ES-I3 (cell line): ENCODE data around the gene DNMBP.

Source experiments
- H3K36me3 ChIP-seq: 2 replicates; pipeline ENCODE4 v1.6.1; 2013; ENCODE audit warnings: mild to moderate bottlenecking, low read length, control low read depth, moderate library complexity; ENCODE audit not compliant: insufficient read depth
- H3K4me1 ChIP-seq: 2 replicates; pipeline ENCODE4 v1.6.1; 2013; ENCODE audit warnings: mild to moderate bottlenecking, control low read depth, low read length; ENCODE audit not compliant: insufficient read depth
- H3K9ac ChIP-seq: 2 replicates; pipeline ENCODE4 v1.6.1; 2013; ENCODE audit warnings: low read depth, mild to moderate bottlenecking, low read length, moderate library complexity
- H3K9me3 ChIP-seq: 2 replicates; pipeline ENCODE4 v1.6.1; 2013; ENCODE audit warnings: mild to moderate bottlenecking, low read length, moderate library complexity; ENCODE audit not compliant: control insufficient read depth, insufficient read depth

The DNMBP gene, protein sequence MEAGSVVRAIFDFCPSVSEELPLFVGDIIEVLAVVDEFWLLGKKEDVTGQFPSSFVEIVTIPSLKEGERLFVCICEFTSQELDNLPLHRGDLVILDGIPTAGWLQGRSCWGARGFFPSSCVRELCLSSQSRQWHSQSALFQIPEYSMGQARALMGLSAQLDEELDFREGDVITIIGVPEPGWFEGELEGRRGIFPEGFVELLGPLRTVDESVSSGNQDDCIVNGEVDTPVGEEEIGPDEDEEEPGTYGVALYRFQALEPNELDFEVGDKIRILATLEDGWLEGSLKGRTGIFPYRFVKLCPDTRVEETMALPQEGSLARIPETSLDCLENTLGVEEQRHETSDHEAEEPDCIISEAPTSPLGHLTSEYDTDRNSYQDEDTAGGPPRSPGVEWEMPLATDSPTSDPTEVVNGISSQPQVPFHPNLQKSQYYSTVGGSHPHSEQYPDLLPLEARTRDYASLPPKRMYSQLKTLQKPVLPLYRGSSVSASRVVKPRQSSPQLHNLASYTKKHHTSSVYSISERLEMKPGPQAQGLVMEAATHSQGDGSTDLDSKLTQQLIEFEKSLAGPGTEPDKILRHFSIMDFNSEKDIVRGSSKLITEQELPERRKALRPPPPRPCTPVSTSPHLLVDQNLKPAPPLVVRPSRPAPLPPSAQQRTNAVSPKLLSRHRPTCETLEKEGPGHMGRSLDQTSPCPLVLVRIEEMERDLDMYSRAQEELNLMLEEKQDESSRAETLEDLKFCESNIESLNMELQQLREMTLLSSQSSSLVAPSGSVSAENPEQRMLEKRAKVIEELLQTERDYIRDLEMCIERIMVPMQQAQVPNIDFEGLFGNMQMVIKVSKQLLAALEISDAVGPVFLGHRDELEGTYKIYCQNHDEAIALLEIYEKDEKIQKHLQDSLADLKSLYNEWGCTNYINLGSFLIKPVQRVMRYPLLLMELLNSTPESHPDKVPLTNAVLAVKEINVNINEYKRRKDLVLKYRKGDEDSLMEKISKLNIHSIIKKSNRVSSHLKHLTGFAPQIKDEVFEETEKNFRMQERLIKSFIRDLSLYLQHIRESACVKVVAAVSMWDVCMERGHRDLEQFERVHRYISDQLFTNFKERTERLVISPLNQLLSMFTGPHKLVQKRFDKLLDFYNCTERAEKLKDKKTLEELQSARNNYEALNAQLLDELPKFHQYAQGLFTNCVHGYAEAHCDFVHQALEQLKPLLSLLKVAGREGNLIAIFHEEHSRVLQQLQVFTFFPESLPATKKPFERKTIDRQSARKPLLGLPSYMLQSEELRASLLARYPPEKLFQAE (N-terminal part only)

DNA sequence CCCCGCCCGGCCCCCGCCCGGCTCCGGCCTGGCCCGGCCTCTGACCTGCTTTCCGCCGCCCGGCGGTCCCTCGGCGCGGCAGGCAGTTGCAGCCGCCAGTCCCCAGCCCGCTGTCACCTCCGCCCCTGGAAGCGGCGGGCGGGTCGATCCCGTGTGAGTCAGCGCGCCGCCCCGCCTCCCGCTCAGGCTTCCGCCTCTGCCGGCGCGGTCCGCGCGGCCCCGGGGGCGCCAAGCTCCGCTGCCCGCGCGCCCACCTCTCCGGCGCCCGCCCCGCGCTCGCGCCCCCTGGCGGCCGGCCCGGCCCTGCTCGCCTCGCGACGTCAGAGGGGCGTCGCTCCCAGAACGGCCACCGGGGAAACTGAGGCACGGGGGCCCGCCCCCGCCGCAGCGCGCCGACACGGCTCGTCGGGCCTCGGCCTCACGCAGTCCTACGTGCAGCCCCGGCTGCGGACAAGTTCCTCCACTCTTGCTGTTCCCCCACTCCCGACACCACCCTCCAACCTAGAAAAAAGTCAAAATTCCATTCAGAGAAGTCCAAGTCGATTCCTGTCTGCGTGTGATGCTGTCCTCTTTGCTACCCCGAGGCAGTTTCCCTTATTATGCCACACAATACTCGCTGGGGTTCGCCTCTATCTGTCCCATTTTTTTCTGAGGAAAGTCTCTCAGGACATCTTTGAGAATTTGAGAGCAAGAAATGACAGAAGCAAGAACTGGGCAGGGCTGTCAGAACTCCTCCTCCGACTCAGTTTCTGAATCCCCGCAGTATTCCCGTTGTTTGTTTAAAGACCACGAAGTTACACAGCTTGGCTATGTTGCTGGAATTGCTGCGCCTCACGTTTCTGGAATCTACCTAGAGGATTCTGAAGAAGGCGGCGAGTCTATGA, at the start of gene DNMBP:
TSS of gene DNMBP (minus strand) at position 155 of the 884 bp plus-strand sequence. CDS start 37,823 bp downstream, outside the sequence.
- Histone ChIP-seq H3K9ac (peak within 1 kb of the TSS; percentile 90), H3K4me1 (peaks cover 12% of the 10 kb centered on the region; the same call in 1 of the 2 replicates), H3K9me3 (no peaks in the 10 kb centered on the region), H3K36me3 (no peaks in the 10 kb centered on the region)

DNA sequence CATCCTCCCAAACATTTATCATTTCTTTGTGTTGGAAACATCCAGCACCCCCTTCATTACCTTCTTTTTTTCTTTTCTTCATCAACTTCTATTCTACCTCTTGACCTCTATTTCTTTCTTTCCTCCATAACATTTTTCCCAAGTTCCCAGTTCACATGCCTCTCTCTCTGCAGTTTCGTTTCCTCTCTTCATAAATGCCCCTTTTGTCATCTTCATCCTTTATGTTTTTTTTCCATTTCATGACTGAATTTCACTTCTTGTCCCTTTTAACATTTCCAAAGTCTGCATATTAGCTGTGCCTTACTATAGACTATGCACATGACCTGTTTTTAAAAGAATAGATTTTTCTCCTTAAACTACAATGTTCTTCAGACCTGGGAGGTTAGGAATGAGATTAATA, 48.2 kb upstream of the DNMBP start:
- peaks cover 4% of the 10 kb centered on the region; the same call in 1 of the 2 replicates for H3K9me3 ChIP-seq
- H3K4me1 ChIP-seq = peaks cover 8% of the 10 kb centered on the region; the same call in 1 of the 2 replicates
- no peaks in the 10 kb centered on the region for H3K36me3 ChIP-seq
- no peak overlapping the region for H3K9ac ChIP-seq

DNA sequence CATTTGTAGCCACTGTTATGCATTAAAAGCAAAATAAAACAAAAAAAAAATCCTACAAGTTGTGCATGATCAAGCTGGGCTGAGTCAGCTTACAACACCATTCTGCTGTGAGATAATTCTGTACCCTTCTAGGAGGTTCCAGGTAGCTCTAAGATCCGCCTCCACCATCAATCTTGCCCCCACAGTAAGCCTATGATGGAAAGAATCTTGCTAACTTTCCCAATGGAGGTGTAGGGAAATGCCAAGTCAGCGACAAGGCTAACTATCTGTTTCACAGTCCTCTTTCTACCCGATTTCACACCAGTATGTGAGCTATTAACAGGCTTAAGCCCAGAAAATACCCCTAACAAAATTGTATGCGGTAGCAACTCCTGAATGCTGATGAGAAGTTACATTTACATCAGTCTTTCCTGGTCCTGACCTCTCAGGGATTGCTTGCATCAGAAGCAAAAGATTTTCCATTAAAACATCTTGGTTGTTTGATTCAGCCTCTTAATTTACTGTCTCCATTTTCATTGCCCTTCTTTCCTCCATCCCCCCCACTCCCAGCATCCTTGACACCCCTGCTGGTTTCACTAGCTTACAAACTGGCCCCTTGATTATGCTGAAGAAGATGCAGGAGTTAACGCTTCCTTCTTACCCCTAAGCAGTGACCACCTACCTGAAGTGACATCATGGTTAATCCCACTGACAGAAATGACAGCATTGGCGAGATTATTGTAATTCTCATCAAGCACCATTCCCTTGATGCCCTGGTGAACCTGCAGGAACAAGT, 44.1 kb upstream of the DNMBP start:
- peaks cover 8% of the 10 kb centered on the region; the same call in 1 of the 2 replicates for H3K4me1 ChIP-seq
- H3K9me3 ChIP-seq = peaks cover 4% of the 10 kb centered on the region; the same call in 1 of the 2 replicates
- H3K36me3 ChIP-seq = no peaks in the 10 kb centered on the region
- H3K9ac ChIP-seq = no peak overlapping the region

DNA sequence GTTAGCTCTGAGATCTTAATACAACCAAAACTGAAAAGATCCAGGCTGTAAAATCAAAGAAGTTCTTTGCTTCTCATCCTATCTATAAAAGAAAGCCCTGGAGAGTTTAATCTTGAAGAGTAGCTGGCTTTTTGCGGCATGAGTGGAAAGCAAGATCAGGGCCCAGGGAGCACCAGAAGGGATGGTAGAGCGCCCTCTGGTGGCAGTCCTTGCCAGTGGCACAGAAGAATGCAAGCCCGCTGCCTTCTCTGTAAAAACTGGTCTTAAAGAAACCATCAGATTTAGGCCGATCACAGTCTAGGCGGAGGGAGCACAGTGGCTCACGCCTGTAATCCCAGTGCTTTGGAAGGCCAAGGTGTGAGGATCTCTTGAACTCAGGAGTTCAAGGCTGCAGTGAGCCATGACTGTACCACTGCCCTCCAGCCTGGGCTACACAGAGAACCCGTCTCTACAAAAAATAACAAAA, 36.3 kb upstream of the DNMBP start:
- Histone ChIP-seq H3K36me3 (no peaks in the 10 kb centered on the region), H3K9ac (no peak overlapping the region), H3K4me1 (peaks cover 19% of the 10 kb centered on the region), H3K9me3 (no peaks in the 10 kb centered on the region)

DNA sequence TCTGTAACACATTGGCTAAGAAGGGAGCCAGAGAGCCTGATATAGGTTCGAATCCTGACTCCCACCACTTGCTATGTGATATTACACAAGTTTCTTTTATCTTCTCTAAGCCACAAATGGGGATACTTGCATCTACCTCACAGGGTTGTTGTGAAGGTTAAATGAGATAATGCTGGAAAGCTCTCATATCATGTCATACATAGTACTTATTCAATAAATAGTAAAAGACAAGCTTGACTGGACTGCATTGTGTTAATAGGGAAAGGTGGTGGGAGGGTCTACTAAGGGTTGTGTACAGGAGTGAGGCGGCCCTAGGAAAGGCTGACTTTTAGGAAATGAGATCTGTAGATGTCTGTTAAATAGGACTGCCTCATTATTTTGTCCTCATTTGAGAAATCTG, 35.8 kb upstream of the DNMBP start:
- Histone ChIP-seq H3K36me3 (no peaks in the 10 kb centered on the region), H3K9me3 (no peaks in the 10 kb centered on the region), H3K9ac (no peak overlapping the region), H3K4me1 (peaks cover 19% of the 10 kb centered on the region)

DNA sequence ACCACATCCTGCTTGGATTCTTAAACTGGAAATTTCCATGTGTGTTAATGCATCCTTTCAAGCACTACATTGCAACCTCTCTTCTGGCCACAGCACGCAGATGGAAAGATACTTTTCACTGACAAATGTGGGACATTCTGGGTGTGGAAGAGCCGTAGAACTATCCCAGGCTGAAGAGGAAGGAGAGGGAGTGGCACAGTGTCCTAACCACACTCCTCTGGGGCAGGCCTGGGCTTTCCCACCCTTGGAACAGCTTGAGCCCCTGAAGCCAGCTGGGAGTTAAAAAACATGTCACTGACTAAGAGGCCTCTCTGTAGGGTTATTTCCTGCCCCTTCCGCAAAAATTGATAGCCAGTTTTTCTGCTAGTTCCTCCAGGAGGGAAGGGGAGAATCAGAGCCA, 34.0 kb upstream of the DNMBP start:
- Histone ChIP-seq H3K9ac (no peak overlapping the region), H3K4me1 (peaks cover 21% of the 10 kb centered on the region), H3K9me3 (no peaks in the 10 kb centered on the region), H3K36me3 (no peaks in the 10 kb centered on the region)

DNA sequence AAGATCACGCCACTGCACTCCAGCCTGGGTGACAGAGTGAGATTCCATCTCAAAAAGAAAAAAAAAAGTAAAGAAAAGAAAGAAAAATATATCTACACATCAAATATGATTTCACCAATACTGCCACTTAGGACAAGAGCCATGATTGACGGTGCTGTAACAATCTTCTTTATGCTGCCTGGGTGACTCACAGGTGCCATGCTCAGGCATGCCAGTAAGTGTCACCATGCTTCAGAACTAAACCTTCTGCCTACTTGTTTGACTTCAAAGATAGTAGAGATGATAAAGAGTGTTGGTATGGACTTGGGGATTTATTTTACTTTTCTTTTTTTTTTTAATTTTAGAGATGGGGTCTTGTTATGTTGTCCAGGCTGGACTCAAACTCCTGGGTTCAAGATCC, 33.6 kb upstream of the DNMBP start:
- Histone ChIP-seq H3K36me3 (no peaks in the 10 kb centered on the region), H3K9me3 (no peaks in the 10 kb centered on the region), H3K9ac (no peak overlapping the region), H3K4me1 (peaks cover 25% of the 10 kb centered on the region)

DNA sequence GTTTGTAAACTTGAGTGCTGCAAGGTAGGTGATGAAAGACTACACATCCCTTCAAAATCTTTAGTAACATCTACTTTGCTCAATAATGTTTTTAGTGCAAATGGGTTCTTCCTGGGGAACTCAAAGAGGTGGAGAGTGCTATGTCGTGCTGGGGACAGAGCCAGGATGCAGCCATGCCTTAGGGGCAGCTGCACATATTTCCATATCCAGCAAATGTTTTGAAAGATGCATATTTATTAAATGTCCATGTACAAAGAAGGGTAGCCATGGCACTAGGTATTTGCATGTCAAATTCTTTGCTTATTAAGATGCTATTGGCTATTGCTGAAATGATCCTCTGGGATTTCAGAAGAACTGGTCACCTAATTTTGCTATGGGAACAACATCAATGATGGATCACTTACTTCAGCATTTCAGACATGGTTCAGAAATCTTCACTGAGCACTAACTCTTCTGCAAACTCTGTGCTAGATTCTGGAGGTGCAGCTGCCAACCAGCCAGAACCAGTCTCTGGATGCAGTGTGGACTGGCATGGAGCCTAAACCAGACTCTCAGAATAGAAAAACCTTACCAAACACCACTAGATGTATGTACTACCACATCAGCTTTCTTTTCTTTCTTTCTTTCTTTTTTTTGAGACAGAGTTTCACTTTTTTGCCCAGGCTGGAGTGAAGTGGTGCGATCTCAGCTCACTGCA, 31.7 kb upstream of the DNMBP start:
- Histone ChIP-seq H3K36me3 (no peaks in the 10 kb centered on the region), H3K9ac (no peak overlapping the region), H3K9me3 (no peaks in the 10 kb centered on the region), H3K4me1 (peaks cover 25% of the 10 kb centered on the region)

DNA sequence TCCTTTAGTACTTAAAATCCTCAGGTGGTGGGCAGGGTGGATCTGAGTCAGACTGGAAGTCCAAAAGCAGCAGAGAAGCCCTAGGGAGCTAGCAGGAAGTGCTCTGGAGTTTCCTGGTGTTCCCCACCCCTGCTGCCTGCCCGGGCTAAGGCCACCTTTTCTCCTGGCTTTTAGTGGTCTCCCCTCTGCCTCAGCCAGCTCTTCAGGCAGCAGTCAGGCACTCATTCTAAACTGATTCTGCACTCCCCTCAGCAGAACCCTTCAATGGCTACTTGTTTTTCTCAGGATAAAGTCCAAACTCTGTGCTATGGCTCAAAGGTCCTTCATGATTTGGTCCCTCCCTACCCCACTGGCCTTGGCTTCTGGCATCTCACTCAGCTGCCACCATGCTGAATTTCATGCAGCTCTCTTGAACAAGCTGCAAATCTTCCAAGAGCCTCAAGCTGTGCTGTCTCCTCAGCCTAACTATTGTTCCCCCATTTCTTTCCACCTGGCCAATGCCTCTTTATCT, 28.9 kb upstream of the DNMBP start:
- H3K36me3 ChIP-seq = no peaks in the 10 kb centered on the region
- H3K4me1 ChIP-seq = peaks cover 7% of the 10 kb centered on the region; the same call in 1 of the 2 replicates
- no peak overlapping the region for H3K9ac ChIP-seq
- H3K9me3 ChIP-seq = peaks cover 3% of the 10 kb centered on the region; the same call in 1 of the 2 replicates

DNA sequence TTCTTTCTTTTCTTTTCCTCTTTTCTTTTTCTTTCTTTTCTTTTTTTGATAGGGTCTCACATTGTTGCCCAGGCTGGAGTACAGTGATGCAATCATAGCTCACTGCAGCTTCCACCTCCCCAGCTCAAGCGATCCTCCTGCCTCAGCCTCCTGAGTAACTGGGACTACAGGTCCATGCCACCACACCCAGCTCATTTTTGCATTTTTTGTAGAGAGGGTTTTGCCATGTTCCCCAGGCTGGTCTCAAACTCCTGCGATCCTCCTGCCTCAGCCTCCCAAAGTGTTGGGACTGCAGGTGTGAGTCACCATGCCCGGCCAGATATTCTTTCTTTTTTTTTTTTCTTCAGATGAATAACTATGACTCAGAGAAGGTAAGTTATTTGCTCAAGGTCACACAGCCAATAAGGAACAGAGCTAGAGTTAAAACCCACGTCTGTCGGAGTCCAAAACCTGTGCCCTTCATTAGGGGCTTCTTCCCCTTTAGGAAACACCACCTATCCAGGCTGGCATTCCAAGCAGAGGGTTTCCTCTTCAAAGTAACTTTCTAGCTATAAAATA, 28.1 kb upstream of the DNMBP start:
- Histone ChIP-seq H3K36me3 (no peaks in the 10 kb centered on the region), H3K4me1 (peaks cover 6% of the 10 kb centered on the region; the same call in 1 of the 2 replicates), H3K9ac (no peak overlapping the region), H3K9me3 (peaks cover 9% of the 10 kb centered on the region; the same call in 1 of the 2 replicates)

DNA sequence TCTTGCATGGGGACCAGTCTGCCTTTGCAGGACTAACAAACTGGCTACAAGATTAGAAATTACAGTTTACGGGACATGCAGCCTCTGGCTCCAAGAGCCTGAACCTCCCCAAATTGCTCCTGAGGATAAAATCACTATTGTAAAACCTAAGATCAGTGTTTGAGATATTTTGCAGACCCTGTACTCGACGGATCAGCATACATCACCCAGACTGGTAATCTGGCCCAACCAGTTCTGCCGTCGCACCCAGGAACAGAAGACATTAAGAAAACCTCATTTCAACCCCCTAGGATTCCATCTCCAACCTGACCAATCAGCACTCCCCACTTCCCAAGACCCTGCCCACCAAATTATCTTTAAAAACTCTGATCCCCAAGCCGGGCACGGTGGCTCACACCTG, 27.1 kb upstream of the DNMBP start:
- no peak overlapping the region for H3K9ac ChIP-seq
- H3K9me3 ChIP-seq = peaks cover 9% of the 10 kb centered on the region; the same call in 1 of the 2 replicates
- H3K4me1 ChIP-seq = peaks cover 6% of the 10 kb centered on the region; the same call in 1 of the 2 replicates
- H3K36me3 ChIP-seq = no peaks in the 10 kb centered on the region
